SK-N-SH treated with all-trans-retinoic acid at 6 μM for 48 hours (cell line): ENCODE data around the gene PSMB7.

Experiments
- ATAC-seq: fragments of 200-7000 bp; cut with Tn5 transposase; 3 replicates; pipeline ENCODE4 v1.9.1; 2020; ENCODE audit warnings: mild to moderate bottlenecking, moderate library complexity
- ARNTL ChIP-seq: fragments of 450-650 bp; formaldehyde crosslinking; IDR thresholded peaks from 2 replicates; pipeline ENCODE4 v1.5.0; 2020; ENCODE audit warnings: low read depth, mild to moderate bottlenecking, moderate library complexity, borderline replicate concordance
- BACH2 ChIP-seq: fragments of 250-450 bp; sonication (Bioruptor Pico); IDR thresholded peaks from 2 replicates; pipeline ENCODE4 v1.9.0; 2021; ENCODE audit warnings: mild to moderate bottlenecking, borderline replicate concordance
- CREB5 ChIP-seq: fragments of 250-450 bp; sonication (Bioruptor Pico); IDR thresholded peaks from 2 replicates; pipeline ENCODE4 v1.5.1; 2020; ENCODE audit warnings: low read depth, mild to moderate bottlenecking, moderate library complexity
- CSDC2 ChIP-seq: fragments of 250-450 bp; sonication (Bioruptor Pico); IDR thresholded peaks from 2 replicates; pipeline ENCODE4 v1.5.0; 2020; ENCODE audit warnings: mild to moderate bottlenecking, moderate library complexity
- CSRNP3 ChIP-seq: fragments of 250-450 bp; sonication (Bioruptor Pico); IDR thresholded peaks from 2 replicates; pipeline ENCODE4 v1.5.1; 2021; ENCODE audit warnings: mild to moderate bottlenecking, moderate library complexity
- ESRRG ChIP-seq: fragments of 250-450 bp; sonication (Bioruptor Pico); IDR thresholded peaks from 2 replicates; pipeline ENCODE4 v1.6.1; 2021; ENCODE audit warnings: mild to moderate bottlenecking
- GLIS3 ChIP-seq: fragments of 250-450 bp; sonication (Bioruptor Pico); IDR thresholded peaks from 2 replicates; pipeline ENCODE4 v1.5.0; 2020; ENCODE audit warnings: mild to moderate bottlenecking, moderate library complexity
- ISL1 ChIP-seq: fragments of 250-450 bp; sonication (Bioruptor Pico); IDR thresholded peaks from 2 replicates; pipeline ENCODE4 v2.1.2; 2022; ENCODE audit warnings: mild to moderate bottlenecking, moderate library complexity
- OSR1 ChIP-seq: fragments of 250-450 bp; sonication (Bioruptor Pico); IDR thresholded peaks from 2 replicates; pipeline ENCODE4 v1.8.0; 2022; ENCODE audit warnings: moderate library complexity, mild to moderate bottlenecking, inconsistent platforms
- PATZ1 ChIP-seq: fragments of 250-450 bp; sonication (Bioruptor Pico); IDR thresholded peaks from 2 replicates; pipeline ENCODE4 v1.8.0; 2020; ENCODE audit warnings: mild to moderate bottlenecking, moderate library complexity, borderline replicate concordance
- POU6F1 ChIP-seq: fragments of 250-450 bp; sonication (Bioruptor Pico); IDR thresholded peaks from 2 replicates; pipeline ENCODE4 v1.8.0; 2021; ENCODE audit warnings: low read depth, mild to moderate bottlenecking, moderate library complexity, borderline replicate concordance
- PPARA ChIP-seq: fragments of 250-450 bp; sonication (Bioruptor Pico); IDR thresholded peaks from 2 replicates; pipeline ENCODE4 v1.5.0; 2020; ENCODE audit warnings: mild to moderate bottlenecking, borderline replicate concordance
- RARB ChIP-seq: fragments of 250-450 bp; sonication (Bioruptor Pico); IDR thresholded peaks from 2 replicates; pipeline ENCODE4 v1.8.0; 2021; ENCODE audit warnings: mild to moderate bottlenecking, moderate library complexity
- SNAI2 ChIP-seq: fragments of 250-450 bp; sonication (Bioruptor Pico); IDR thresholded peaks from 2 replicates; pipeline ENCODE4 v1.5.0; 2020; ENCODE audit warnings: mild to moderate bottlenecking, moderate library complexity
- TCF4 ChIP-seq: fragments of 250-450 bp; sonication (Bioruptor Pico); IDR thresholded peaks from 2 replicates; pipeline ENCODE4 v1.8.0; 2021; ENCODE audit warnings: mild to moderate bottlenecking, moderate library complexity, borderline replicate concordance
- TOX ChIP-seq: fragments of 250-450 bp; sonication (Bioruptor Pico); IDR thresholded peaks from 2 replicates; pipeline ENCODE4 v1.8.0; 2021; ENCODE audit warnings: mild to moderate bottlenecking, moderate library complexity, borderline replicate concordance
- TSHZ2 ChIP-seq: fragments of 250-450 bp; sonication (Bioruptor Pico); IDR thresholded peaks from 2 replicates; pipeline ENCODE4 v1.5.0; 2020; ENCODE audit warnings: mild to moderate bottlenecking, moderate library complexity
- ZC3H10 ChIP-seq: fragments of 250-450 bp; sonication (Bioruptor Pico); IDR thresholded peaks from 2 replicates; pipeline ENCODE4 v1.5.1; 2021; ENCODE audit warnings: mild to moderate bottlenecking, moderate library complexity
- ZFP3 ChIP-seq: fragments of 250-450 bp; sonication (Bioruptor Pico); IDR thresholded peaks from 2 replicates; pipeline ENCODE4 v1.5.0; 2020; ENCODE audit warnings: mild to moderate bottlenecking, moderate library complexity
- ZFP30 ChIP-seq: fragments of 450-650 bp; formaldehyde crosslinking; IDR thresholded peaks from 2 replicates; pipeline ENCODE4 v1.5.0; 2022; ENCODE audit warnings: mild to moderate bottlenecking, moderate library complexity
- ZNF565 ChIP-seq: fragments of 450-650 bp; formaldehyde crosslinking; conservative IDR thresholded peaks from 2 replicates; pipeline ENCODE4 v1.5.0; 2020; ENCODE audit warnings: low read depth, mild to moderate bottlenecking, moderate library complexity
- ZNF70 ChIP-seq: fragments of 450-650 bp; formaldehyde crosslinking; IDR thresholded peaks from 2 replicates; pipeline ENCODE4 v1.5.0; 2020; ENCODE audit warnings: mild to moderate bottlenecking, moderate library complexity

PSMB7 gene

GRCh38 chr9:124320062-124320973 is 94.9 kb downstream of the PSMB7 start:
- ATAC-seq = peak; percentile 98

GRCh38 chr9:124315882-124316281 is 99.4 kb downstream of the PSMB7 start:
- TF ChIP-seq PPARA (no peak), OSR1 (no peak), ZC3H10 (CRISPR knock-in tag) (no peak), GLIS3 (CRISPR knock-in tag) (no peak), SNAI2 (no peak), ZNF565 (CRISPR knock-in tag) (no peak), CSRNP3 (no peak), ESRRG (CRISPR knock-in tag) (no peak)
- no peak for ATAC-seq

More at GRCh38 chr9:124320062-124320973, 94.9 kb downstream of the PSMB7 start:
- TF ChIP-seq ZNF70 = no peak
- no peak for TF ChIP-seq POU6F1
- TF ChIP-seq TSHZ2 (CRISPR knock-in tag) = no peak

GRCh38 chr9:124313940-124314339 is 101.3 kb downstream of the PSMB7 start:
- no peak for ATAC-seq
- no peak for TF ChIP-seq ZFP3 (CRISPR knock-in tag)
- TF ChIP-seq TSHZ2 (CRISPR knock-in tag) = no peak
- no peak for TF ChIP-seq ZNF565 (CRISPR knock-in tag)
- TF ChIP-seq GLIS3 (CRISPR knock-in tag) = no peak
- TF ChIP-seq ARNTL (CRISPR knock-in tag) = no peak
- no peak for TF ChIP-seq ZNF70
- TF ChIP-seq ESRRG (CRISPR knock-in tag) = no peak
- no peak for TF ChIP-seq CREB5 (CRISPR knock-in tag)
- no peak for TF ChIP-seq BACH2 (CRISPR knock-in tag)
- no peak for TF ChIP-seq OSR1
- no peak for TF ChIP-seq ISL1
- no peak for TF ChIP-seq RARB
- TF ChIP-seq SNAI2 = no peak
- no peak for TF ChIP-seq PPARA
- no peak for TF ChIP-seq TOX (CRISPR knock-in tag)
- TF ChIP-seq TCF4 (CRISPR knock-in tag) = no peak
- no peak for TF ChIP-seq PATZ1
- no peak for TF ChIP-seq ZFP30
- TF ChIP-seq ZC3H10 (CRISPR knock-in tag) = no peak
- TF ChIP-seq CSDC2 = no peak
- TF ChIP-seq, all 23 proteins: peak for 0
